ENCODE data around the gene KIF13A.
"Not testable (repeated sequence)": the region's sequence is repeated elsewhere in the genome, so short reads cannot be mapped to it uniquely, and the experiment has no call there.

KIF13A gene

DNA sequence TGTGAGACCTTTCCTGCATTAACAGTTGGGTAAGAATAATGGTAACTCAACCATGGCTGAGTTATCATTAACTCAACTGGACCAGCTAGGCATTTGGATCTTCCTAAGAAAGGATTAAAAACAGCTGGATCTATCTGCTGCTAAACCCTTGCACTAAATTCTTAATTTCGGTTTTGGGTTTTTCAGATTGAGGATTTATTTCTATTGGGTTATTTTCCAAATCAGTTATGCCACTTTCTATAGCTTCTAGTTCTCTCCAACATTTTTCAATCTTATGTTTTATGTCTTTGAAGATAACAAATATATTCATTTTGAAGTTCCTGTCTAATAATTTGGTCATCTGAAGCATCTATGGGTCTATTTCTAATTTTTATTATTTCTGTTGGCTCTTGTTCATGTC is 92.5 kb downstream of the KIF13A start:
- DNase-seq, result no peak

DNA sequence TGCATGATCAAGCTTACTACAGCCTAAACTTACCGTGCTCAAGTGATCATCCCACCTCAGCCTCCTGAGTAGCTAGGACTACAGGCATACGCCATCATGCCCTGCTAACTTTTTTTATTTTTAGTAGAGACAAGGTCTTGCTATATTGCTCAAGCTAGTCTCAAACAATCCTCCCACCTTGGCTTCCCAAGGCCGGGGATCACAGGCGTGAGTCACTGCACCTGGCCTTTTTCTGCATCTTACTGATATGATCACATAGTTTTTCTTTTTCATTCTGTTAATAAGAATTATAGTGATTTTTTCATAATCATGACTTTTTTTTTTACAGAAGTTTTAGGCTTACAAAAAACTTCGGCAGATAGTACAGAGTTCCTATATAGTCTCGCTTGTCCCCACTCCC is 93.2 kb downstream of the KIF13A start:
- no peak for DNase-seq

GRCh38 chr6:17892097-17892686 is 95.2 kb downstream of the KIF13A start:
- DNase-seq, result no peak

GRCh38 chr6:17890309-17890708 is 97.1 kb downstream of the KIF13A start:
- DNase-seq, result no peak

DNA sequence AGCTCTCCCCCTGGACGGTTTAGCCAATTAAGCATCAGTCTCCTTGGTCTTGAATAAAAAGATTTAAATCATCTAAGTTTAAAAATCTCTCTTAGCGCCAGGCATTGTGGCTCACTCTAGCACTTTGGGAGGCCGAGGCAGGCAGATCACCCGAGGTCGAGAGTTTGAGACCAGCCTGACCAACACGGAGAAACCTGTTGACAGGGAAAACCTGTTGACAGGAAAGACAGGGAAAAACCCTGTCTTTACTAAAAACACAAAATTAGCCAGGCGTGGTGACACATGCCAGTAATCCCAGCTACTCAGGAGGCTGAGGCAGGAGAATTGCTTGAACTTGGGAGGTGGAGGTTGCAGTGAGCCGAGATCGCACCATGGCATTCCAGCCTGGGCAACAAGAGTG is 97.7 kb downstream of the KIF13A start:
- not testable (repeated sequence) for DNase-seq

GRCh38 chr6:17886891-17887290 is 100.5 kb downstream of the KIF13A start:
- peak; percentile 81 for DNase-seq

GRCh38 chr6:17885889-17886576 is 101.4 kb downstream of the KIF13A start:
- no peak for DNase-seq

DNA sequence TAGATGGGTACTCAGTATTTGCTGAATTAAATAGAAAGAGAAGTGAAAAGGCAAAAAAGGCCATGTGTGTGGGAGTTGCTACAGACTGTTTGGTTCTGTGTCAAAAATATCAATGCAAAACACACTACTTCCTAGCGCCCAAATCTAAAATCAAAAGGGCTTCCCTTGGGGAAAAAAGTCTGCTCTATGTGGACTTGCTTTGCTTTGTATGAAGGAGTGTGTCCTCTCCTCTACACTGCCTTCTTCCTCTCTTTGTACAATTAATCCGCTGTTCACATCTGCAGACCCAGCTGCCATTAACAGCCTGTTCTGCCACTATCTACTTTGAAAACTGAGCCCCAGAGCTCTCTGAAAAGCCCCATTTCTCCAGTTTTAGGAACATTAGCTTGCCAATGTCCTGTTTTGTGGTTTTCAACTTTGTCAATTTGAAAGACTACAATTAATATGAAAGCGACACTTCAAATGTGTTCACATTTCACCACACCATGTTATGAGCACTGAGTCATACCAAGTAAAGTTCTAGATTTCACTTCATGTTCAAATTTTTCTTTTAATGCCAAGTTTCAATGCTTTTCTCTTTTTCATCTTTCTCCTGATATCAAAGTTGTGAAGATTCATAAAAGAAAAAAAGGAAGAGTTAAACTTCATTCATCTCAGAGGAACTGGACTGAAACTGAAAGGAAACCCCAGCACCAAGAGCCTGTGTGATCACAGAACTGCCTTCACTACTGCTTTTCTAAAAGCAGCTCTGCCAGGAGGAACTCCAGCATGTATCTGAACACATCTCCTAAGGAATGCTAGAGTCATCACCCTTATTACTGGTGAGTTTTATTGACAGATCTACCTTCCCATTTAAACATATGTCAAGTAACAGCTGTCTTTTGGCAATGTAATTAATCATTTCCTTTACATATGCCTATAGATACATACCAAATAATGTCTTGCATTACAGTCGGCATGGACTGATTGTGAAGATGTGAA is 102.6 kb downstream of the KIF13A start:
- DNase-seq, result no peak

GRCh38 chr6:17883665-17884497 is 103.6 kb downstream of the KIF13A start:
- DNase-seq, result no peak

- DNase-seq, result no peak
Measured at GRCh38 chr6:17881085-17881858, 106.2 kb downstream of the KIF13A start.

DNA sequence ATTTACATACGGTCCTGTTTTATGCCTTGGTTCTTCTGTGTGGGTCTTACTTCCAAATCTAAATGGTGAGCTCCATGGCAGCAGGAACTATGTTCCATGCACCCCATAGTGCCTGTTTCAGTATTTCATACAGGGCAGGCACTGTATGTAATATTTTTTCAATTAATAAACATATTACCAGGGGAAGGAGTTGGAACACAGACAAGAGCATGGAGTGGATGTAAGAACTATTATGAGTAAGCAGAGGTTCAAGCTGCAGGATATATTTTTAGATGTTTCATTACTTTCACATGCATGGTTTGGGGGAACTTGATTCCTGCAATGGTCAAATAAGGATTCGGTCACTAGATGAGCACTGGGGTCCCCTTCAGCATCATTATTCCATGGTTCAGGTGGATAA is 108.3 kb downstream of the KIF13A start:
- DNase-seq, result no peak

DNA sequence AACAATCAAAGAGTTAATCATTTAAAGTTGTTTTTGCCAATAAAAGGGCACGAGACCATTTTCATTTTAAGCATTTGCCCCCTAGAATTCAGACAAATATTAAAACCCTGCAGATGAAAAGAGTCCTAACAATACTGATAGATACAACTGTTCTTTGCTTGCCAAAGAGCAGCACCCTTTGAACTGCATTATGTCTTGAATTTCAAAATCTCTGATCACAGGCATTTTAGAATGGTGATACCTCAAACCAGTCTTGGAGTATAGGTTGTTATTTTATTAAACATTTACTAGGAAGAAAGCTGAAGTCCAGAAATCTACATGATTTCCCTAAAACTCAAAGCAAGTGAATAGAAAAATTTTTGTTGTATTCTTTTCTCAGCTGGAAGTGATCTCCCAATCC is 108.7 kb downstream of the KIF13A start:
- no peak for DNase-seq

DNA sequence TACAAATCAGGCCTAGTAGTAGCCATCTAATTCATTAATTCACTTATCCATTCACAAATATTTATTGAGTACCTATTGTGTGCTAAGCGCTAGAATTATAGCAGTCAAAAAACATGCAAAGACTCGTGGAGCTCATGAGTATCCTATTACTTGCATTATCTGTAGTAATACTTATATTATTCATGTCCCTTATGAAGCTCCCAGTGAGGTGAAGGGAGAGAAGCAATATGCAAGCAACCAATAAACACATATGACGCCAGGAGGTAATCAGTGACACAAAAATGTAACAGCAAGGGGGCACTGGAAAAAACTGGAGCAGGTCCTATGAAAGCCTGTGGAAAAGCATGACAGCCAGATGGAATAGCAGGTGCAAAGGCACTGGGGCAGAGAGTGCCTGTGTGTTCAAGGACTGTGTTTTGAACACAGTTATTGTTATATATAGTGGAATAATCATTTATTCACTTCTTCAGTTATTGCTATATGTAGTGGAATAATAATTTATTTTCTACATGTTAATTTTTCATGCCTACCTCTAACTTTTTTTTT is 109.5 kb downstream of the KIF13A start:
- DNase-seq, result no peak

GRCh38 chr6:17877196-17877894 is 110.1 kb downstream of the KIF13A start:
- no peak for DNase-seq

DNA sequence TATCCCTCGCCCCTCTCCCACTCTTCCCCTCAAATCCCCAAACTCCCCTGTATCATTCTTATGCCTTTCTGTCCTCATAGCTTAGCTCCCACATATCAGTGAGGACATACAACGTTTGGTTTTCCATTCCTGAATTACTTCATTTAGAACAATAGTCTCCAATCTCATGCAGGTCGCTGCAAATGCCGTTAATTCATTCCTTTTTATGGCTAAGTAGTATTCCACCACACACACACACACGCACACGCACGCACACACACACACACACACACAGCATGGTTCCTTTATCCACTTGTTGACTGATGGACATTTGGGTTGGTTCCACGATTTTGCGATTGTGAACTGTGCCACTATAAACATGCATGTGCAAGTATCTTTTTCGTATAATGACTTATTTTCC is 112.7 kb downstream of the KIF13A start:
- no peak for DNase-seq

DNA sequence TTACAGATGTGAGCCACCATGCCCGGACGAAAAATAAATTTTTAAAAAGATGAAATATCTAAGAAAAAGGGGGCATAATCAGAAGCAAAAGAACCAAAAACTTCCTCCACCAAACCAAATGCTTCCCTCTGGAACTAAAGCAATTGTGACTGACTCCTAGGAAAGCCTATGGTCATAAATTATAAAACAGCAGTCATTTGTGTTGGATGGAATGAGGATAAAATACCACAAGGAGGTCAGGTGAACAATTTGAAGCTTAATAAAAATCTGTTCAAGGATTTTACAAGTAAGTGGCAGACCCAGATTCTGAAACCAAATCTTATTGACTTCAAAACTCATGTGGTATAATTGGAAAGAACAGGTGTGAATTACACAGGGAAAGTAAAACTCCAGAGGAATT is 114.5 kb downstream of the KIF13A start:
- DNase-seq, result no peak

- DNase-seq, result no peak
Measured at GRCh38 chr6:17871836-17872235, 115.6 kb downstream of the KIF13A start.

DNA sequence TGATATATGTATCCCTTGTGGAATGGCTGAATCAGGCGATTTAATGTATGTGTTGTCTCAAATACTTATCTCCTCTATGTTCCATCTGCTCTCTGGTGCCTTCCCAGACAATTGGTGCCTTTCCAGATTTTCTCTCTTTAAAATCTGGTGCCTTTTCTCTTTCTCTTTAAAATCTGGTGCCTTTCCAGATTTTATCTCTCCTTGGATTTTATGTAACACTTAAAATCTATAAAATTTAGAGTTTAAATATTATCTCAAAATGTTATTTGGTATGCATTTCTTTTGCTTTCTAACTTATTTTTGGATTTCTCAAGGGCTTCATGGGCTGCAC is 116.3 kb downstream of the KIF13A start:
- DNase-seq, result no peak

DNA sequence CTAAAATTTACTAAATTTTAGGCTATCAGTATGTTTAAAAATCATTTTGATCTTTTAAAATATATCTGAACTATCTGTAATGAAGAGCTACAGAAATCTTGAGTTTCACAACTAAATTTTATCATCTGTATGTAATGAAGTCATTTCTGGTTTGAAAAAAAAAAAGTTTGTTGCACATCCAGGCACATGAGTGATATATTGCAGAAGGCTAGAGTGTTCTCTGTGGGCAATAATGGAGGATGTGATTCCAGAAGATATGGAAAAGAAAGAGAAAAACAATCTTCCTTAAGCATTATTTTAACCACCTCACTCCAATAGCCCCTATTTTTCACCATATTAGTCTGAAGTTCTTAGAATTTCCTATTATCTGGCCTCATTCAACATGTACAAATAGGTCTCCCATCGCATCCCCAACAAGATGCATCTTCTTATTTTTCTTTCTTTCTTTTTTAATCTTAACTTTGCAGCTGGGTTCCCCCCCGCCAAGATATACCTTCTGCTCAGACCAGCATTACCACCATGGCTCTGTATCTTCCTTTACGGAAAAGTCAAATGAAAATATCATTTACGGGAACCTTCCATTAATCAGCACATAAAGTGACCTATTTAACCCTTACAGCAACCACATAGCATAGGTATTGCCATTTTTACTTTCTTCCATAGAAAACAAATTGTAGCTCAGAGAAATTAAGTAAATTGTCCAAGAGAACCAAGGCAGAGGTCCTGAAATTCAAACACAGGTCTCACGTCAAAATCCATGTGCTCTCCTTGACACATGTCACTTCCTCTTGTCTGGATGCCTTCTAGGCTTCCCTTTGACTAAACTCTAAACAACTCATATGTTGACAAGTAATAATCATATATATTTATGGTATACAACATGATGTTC is 116.9 kb downstream of the KIF13A start:
- DNase-seq, result no peak

- no peak for DNase-seq
Measured at GRCh38 chr6:17869753-17870050, 117.7 kb downstream of the KIF13A start.

Measured in NCI-H524 treated with DMSO at 0.1 percent for 48 hours (cell line).